Upper lobe of right lung (tissue), 1 donor: ENCODE results near the gene RFPL3. TPM values are rescaled to one million over a fixed set of nuclear protein-coding genes. Genes with fewer than 3 reads are reported as not detected.

Experiments used
- ATAC-seq: fragments of 200-7000 bp; cut with Tn5 transposase; one replicate; pipeline ENCODE4 v1.9.1; 2020; ENCODE audit warnings: mild to moderate bottlenecking, moderate library complexity
- DNase-seq: peaks from one replicate; pipeline ENCODE4 v3.0.0-alpha.2; 2020
- H3K27ac ChIP-seq: fragments of 200-600 bp; one replicate; pipeline ENCODE4 v1.8.0; 2022
- H3K27me3 ChIP-seq: fragments of 200-600 bp; one replicate; pipeline ENCODE4 v1.8.0; 2022; ENCODE audit warnings: mild to moderate bottlenecking
- H3K36me3 ChIP-seq: fragments of 200-600 bp; one replicate; pipeline ENCODE4 v1.8.0; 2022
- H3K4me1 ChIP-seq: fragments of 200-600 bp; one replicate; pipeline ENCODE4 v1.8.0; 2022
- H3K4me3 ChIP-seq: fragments of 200-600 bp; one replicate; pipeline ENCODE4 v1.8.0; 2022; ENCODE audit warnings: mild to moderate bottlenecking
- H3K9me3 ChIP-seq: fragments of 200-600 bp; one replicate; pipeline ENCODE4 v1.8.0; 2022
- CTCF ChIP-seq: fragments of 200-600 bp; IDR thresholded peaks from one replicate; pipeline ENCODE4 v1.8.0; 2022; ENCODE audit warnings: antibody characterized with exemption
- intact Hi-C: fragments of 100-400 bp; cut with DNase I; formaldehyde crosslinking; loops from one replicate; pipeline ENCODE4 v1.11.0; 2022
- total RNA-seq: library from RNA; stranded (reverse); fragmentation: NEBNext Ultra II Directional; extraction: Animal tissue kit (Norgen Biotek cat#: 25700); gene quantifications from one replicate; pipeline ENCODE4 v1.2.1, GENCODE V29; 2021
- donor health status: DM: no; HTN: yes; CAD: no; lungs with severe emphysema.

Gene RFPL3
- total RNA-seq, 1 donor from 2014 or later, result not detected

- DNase-seq (no peak), ATAC-seq (no peak)
- intact Hi-C loops, result no loop called here
- no peaks in the 10 kb centered on the region for H3K4me1 ChIP-seq
- H3K27ac ChIP-seq, result no peak overlapping the region
- H3K27me3 ChIP-seq, result no peaks in the 10 kb centered on the region
- no peak for TF ChIP-seq CTCF
- peaks cover 48% of the 10 kb centered on the region for H3K36me3 ChIP-seq
- H3K9me3 ChIP-seq, result no peaks in the 10 kb centered on the region
- no peak overlapping the region for H3K4me3 ChIP-seq
Observed at GRCh38 chr22:32385681-32386080, 28.0 kb downstream of the RFPL3 start.

GRCh38 chr22:32389685-32390084, 32.0 kb downstream of the RFPL3 start:
- DNase-seq, result no peak
- no peaks in the 10 kb centered on the region for H3K4me1 ChIP-seq
- intact Hi-C loops, result no loop called here
- TF ChIP-seq CTCF, result peak; percentile 29
- no peaks in the 10 kb centered on the region for H3K9me3 ChIP-seq
- ATAC-seq, result no peak
- H3K27me3 ChIP-seq, result no peaks in the 10 kb centered on the region
- H3K27ac ChIP-seq, result no peak overlapping the region
- no peak overlapping the region for H3K4me3 ChIP-seq
- peaks cover 88% of the 10 kb centered on the region for H3K36me3 ChIP-seq

- intact Hi-C loops, result no loop called here
- DNase-seq (no peak), ATAC-seq (no peak)
- peaks cover 98% of the 10 kb centered on the region for H3K36me3 ChIP-seq
- no peak overlapping the region for H3K27ac ChIP-seq
- no peaks in the 10 kb centered on the region for H3K4me1 ChIP-seq
- H3K4me3 ChIP-seq, result no peak overlapping the region
- no peaks in the 10 kb centered on the region for H3K27me3 ChIP-seq
- H3K9me3 ChIP-seq, result no peaks in the 10 kb centered on the region
- TF ChIP-seq CTCF, result no peak
Observed at GRCh38 chr22:32395107-32395506, 37.4 kb downstream of the RFPL3 start.

GRCh38 chr22:32396255-32396654, 38.6 kb downstream of the RFPL3 start:
- intact Hi-C loops, result no loop called here
- TF ChIP-seq CTCF, result no peak
- peaks cover 98% of the 10 kb centered on the region for H3K36me3 ChIP-seq
- H3K27ac ChIP-seq, result no peak overlapping the region
- no peaks in the 10 kb centered on the region for H3K27me3 ChIP-seq
- ATAC-seq (no peak), DNase-seq (no peak)
- H3K4me1 ChIP-seq, result no peaks in the 10 kb centered on the region
- no peaks in the 10 kb centered on the region for H3K9me3 ChIP-seq
- H3K4me3 ChIP-seq, result no peak overlapping the region

- Histone ChIP-seq H3K27me3 (no peaks in the 10 kb centered on the region), H3K4me1 (no peaks in the 10 kb centered on the region), H3K27ac (no peak overlapping the region), H3K4me3 (no peak overlapping the region), H3K9me3 (no peaks in the 10 kb centered on the region), H3K36me3 (peaks cover 98% of the 10 kb centered on the region)
- intact Hi-C loops, result no loop called here
- TF ChIP-seq CTCF, result no peak
- DNase-seq (peak; percentile 73), ATAC-seq (peak; percentile 47)
Observed at GRCh38 chr22:32396746-32397145, 39.1 kb downstream of the RFPL3 start.

GRCh38 chr22:32401486-32401885, 43.8 kb downstream of the RFPL3 start:
- H3K9me3 ChIP-seq, result no peaks in the 10 kb centered on the region
- no peak overlapping the region for H3K27ac ChIP-seq
- no peaks in the 10 kb centered on the region for H3K27me3 ChIP-seq
- no peak overlapping the region for H3K4me3 ChIP-seq
- intact Hi-C loops, result no loop called here
- TF ChIP-seq CTCF, result no peak
- H3K4me1 ChIP-seq, result no peaks in the 10 kb centered on the region
- ATAC-seq (no peak), DNase-seq (no peak)
- H3K36me3 ChIP-seq, result peaks cover 98% of the 10 kb centered on the region
